Measurements from ENCODE around the gene UXS1.

Gene UXS1

GRCh38 chr2:106099691-106100090 lies 94.4 kb downstream of the UXS1 start:
- no peak for TF ChIP-seq CTCF (IDR thresholded peaks at IDR 0.05; ENCODE audit: borderline replicate concordance, insufficient read depth, low read depth, low read length)
- no peak overlapping the region for H3K4me3 ChIP-seq (ENCODE audit: low read depth, low read length)

- H3K4me3 ChIP-seq (ENCODE audit: low read depth, low read length) = no peak overlapping the region
- no peak for TF ChIP-seq CTCF (IDR thresholded peaks at IDR 0.05; ENCODE audit: borderline replicate concordance, insufficient read depth, low read depth, low read length)
Measured at GRCh38 chr2:106098664-106099063, 95.4 kb downstream of the UXS1 start.

- TF ChIP-seq CTCF (IDR thresholded peaks at IDR 0.05; ENCODE audit: borderline replicate concordance, insufficient read depth, low read depth, low read length) = peak; percentile 40; the same call in 1 of the 2 replicates
- no peak overlapping the region for H3K4me3 ChIP-seq (ENCODE audit: low read depth, low read length)
Measured at GRCh38 chr2:106098081-106098480, 96.0 kb downstream of the UXS1 start.

- no peak for TF ChIP-seq CTCF (IDR thresholded peaks at IDR 0.05; ENCODE audit: borderline replicate concordance, insufficient read depth, low read depth, low read length)
- no peak overlapping the region for H3K4me3 ChIP-seq (ENCODE audit: low read depth, low read length)
Measured at GRCh38 chr2:106097038-106098000, 96.8 kb downstream of the UXS1 start.

- TF ChIP-seq CTCF (IDR thresholded peaks at IDR 0.05; ENCODE audit: borderline replicate concordance, insufficient read depth, low read depth, low read length) = no peak
- H3K4me3 ChIP-seq (ENCODE audit: low read depth, low read length) = no peak overlapping the region
Measured at GRCh38 chr2:106096299-106097037, 97.6 kb downstream of the UXS1 start.

GRCh38 chr2:106095478-106096298 lies 98.4 kb downstream of the UXS1 start:
- no peak overlapping the region for H3K4me3 ChIP-seq (ENCODE audit: low read depth, low read length)
- TF ChIP-seq CTCF (IDR thresholded peaks at IDR 0.05; ENCODE audit: borderline replicate concordance, insufficient read depth, low read depth, low read length) = no peak

Measured in GM12875 (cell line).